ENCODE measurements around the gene SMIM13. TPM values are rescaled to one million over a fixed set of nuclear protein-coding genes. Genes with fewer than 3 reads are reported as not detected.

Gene SMIM13
- total RNA-seq, 2 experiments from 2014 or later = 13.9 to 19.0 TPM

DNA sequence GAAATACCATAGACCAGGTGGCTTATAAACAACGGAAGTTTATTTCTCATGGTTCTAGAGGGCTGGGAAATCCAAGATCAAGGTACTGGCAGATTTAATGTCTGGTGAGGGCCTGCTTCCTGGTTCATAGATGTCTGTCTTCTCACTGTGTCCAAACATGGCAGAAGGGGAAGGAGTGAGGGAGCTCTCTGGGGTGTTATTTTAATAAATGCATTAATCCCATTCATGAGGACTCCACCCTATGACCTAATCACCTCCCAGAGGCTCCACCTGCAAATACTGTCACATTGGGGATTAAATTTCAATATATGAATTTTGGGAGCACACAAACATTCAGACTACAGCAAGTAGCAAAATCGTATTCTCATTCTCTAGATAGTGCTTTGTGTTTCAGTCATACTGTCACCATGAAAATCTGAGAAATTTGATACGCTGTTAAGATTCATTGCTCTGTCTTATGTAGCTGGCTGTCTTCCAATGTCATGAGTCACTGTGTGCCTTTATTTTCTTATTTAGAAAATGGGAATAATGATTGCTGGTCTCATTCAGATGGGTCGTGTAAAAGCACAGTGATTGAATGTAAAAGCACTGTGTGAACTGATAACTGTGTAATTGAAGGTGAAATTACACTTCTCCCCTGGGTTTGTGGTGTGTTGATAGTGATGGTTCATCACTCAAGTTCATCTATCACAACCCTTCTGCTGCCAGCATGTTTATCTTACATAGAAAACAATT lies 26.8 kb downstream of the SMIM13 start:
- no TSS peak for BruUV-seq (replicated peaks)
- Histone ChIP-seq H3K9me3 (ENCODE audit: low read length) (no peaks in the 10 kb centered on the region), H3K79me2 (ENCODE audit: insufficient read depth, low read depth, low read length) (peaks cover 42% of the 10 kb centered on the region), H3K4me2 (ENCODE audit: low read length) (no peak overlapping the region), H3K36me3 (ENCODE audit: insufficient read depth, low read length) (peaks cover 4% of the 10 kb centered on the region; the same call in 1 of the 2 replicates), H3K4me3 (ENCODE audit: low read depth, low read length, poor library complexity, severe bottlenecking) (no peak overlapping the region), H3K9me2 (ENCODE audit: insufficient read depth, low read length) (no peaks in the 10 kb centered on the region), H3K4me1 (ENCODE audit: insufficient read depth, low read length, poor library complexity, severe bottlenecking) (peaks cover 19% of the 10 kb centered on the region), H4K20me1 (ENCODE audit: insufficient read depth, low read length) (no peaks in the 10 kb centered on the region; the same call in 1 of the 2 replicates), H2AFZ (ENCODE audit: low read length) (no peak overlapping the region), H3K27ac (ENCODE audit: low read depth, low read length, poor library complexity, severe bottlenecking) (no peak overlapping the region)
- no peak for TF ChIP-seq EZH2phosphoT487 (IDR thresholded peaks at IDR 0.05; ENCODE audit: borderline replicate concordance, low read depth, low read length)
- CTCF ChIA-PET (ENCODE audit: unreplicated experiment) = interaction anchor here (0.8 kb wide), 1 partner anchor 14 kb away, joined by 3 read pairs; no protein-coding TSS in a partner anchor
- intact Hi-C loops (cut with micrococcal nuclease; ENCODE audit: unreplicated experiment) = no loop called here
- DNase-seq (ENCODE audit: low spot score) = no peak
- POLR2A ChIA-PET = interaction anchor here (0.6 to 1.0 kb wide), 2 partner anchors 22 to 241 kb away, joined by 3 read pairs; no protein-coding TSS in a partner anchor

DNA sequence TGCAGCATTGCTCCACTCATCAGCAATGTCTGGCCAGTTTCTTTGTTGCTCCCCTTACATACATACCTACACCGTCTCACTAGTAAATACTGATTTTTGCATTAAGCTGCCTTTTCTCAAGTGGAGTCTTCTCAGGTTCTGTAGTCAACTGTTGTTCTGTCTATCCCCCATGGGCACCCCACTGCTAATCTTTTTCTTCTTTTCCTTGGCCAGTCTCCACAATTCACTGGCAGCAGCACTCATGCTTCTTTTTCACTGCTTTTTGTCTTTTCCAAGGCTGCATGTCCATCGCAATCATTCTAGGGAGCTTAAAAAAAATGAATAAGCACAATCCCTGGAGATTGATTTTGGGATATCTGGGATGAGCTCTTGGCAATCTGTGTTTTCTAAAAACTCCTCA lies 28.2 kb downstream of the SMIM13 start:
- TF ChIP-seq, protein P1, sequence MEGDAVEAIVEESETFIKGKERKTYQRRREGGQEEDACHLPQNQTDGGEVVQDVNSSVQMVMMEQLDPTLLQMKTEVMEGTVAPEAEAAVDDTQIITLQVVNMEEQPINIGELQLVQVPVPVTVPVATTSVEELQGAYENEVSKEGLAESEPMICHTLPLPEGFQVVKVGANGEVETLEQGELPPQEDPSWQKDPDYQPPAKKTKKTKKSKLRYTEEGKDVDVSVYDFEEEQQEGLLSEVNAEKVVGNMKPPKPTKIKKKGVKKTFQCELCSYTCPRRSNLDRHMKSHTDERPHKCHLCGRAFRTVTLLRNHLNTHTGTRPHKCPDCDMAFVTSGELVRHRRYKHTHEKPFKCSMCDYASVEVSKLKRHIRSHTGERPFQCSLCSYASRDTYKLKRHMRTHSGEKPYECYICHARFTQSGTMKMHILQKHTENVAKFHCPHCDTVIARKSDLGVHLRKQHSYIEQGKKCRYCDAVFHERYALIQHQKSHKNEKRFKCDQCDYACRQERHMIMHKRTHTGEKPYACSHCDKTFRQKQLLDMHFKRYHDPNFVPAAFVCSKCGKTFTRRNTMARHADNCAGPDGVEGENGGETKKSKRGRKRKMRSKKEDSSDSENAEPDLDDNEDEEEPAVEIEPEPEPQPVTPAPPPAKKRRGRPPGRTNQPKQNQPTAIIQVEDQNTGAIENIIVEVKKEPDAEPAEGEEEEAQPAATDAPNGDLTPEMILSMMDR (conservative IDR thresholded peaks at IDR 0.05; ENCODE audit: low read length) = no peak
- no peak for TF ChIP-seq EZH2phosphoT487 (IDR thresholded peaks at IDR 0.05; ENCODE audit: borderline replicate concordance, low read depth, low read length)
- H3K79me2 ChIP-seq (ENCODE audit: insufficient read depth, low read depth, low read length) = peaks cover 35% of the 10 kb centered on the region
- POLR2A ChIA-PET = interaction anchor here (0.7 kb wide), 1 partner anchor 265 kb away, joined by 3 read pairs; no protein-coding TSS in a partner anchor

DNA sequence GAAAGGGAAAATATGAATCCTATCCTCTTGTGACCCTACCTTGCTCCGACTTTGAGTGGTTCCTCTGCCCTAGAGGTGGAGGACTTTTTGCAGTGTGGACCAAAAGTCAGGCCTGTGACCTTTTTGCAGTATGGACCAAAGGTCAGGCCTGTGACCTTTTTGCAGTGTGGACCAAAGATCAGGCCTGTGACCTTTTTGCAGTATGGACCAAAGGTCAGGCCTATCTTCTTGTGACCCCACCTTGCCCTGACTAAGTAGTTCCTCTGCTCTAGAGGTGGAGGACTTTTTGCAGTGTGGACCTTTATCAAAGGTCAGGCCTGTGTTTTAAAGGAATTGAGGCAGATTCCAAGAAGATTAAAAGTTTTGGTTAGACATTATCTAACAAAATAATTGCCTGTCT lies 28.7 kb downstream of the SMIM13 start:
- H4K20me1 ChIP-seq (ENCODE audit: insufficient read depth, low read length) = no peaks in the 10 kb centered on the region; the same call in 1 of the 2 replicates
- CTCF ChIA-PET (ENCODE audit: unreplicated experiment) = no interaction called here

More for the DNA sequence above, 28.2 kb downstream of the SMIM13 start:
- H3K4me3 ChIP-seq (ENCODE audit: low read depth, low read length, poor library complexity, severe bottlenecking) = no peak overlapping the region
- no peak overlapping the region for H2AFZ ChIP-seq (ENCODE audit: low read length)
- H3K27ac ChIP-seq (ENCODE audit: low read depth, low read length, poor library complexity, severe bottlenecking) = no peak overlapping the region
- H3K4me2 ChIP-seq (ENCODE audit: low read length) = no peak overlapping the region
- CTCF ChIA-PET (ENCODE audit: unreplicated experiment) = no interaction called here
- H3K36me3 ChIP-seq (ENCODE audit: insufficient read depth, low read length) = peaks cover 4% of the 10 kb centered on the region
- no TSS peak for BruUV-seq (replicated peaks)
- H3K4me1 ChIP-seq (ENCODE audit: insufficient read depth, low read length, poor library complexity, severe bottlenecking) = peaks cover 19% of the 10 kb centered on the region
- intact Hi-C loops (cut with micrococcal nuclease; ENCODE audit: unreplicated experiment) = no loop called here
- no peaks in the 10 kb centered on the region for H3K9me2 ChIP-seq (ENCODE audit: insufficient read depth, low read length)
- H4K20me1 ChIP-seq (ENCODE audit: insufficient read depth, low read length) = no peaks in the 10 kb centered on the region; the same call in 1 of the 2 replicates
- no peaks in the 10 kb centered on the region for H3K9me3 ChIP-seq (ENCODE audit: low read length)
- DNase-seq (ENCODE audit: low spot score) = no peak

More for the DNA sequence above, 28.7 kb downstream of the SMIM13 start:
- Histone ChIP-seq H3K27ac (ENCODE audit: low read depth, low read length, poor library complexity, severe bottlenecking) (no peak overlapping the region), H3K79me2 (ENCODE audit: insufficient read depth, low read depth, low read length) (peaks cover 31% of the 10 kb centered on the region), H2AFZ (ENCODE audit: low read length) (no peak overlapping the region), H3K4me2 (ENCODE audit: low read length) (no peak overlapping the region), H3K9me3 (ENCODE audit: low read length) (no peaks in the 10 kb centered on the region), H3K9me2 (ENCODE audit: insufficient read depth, low read length) (no peaks in the 10 kb centered on the region), H3K4me3 (ENCODE audit: low read depth, low read length, poor library complexity, severe bottlenecking) (no peak overlapping the region), H3K36me3 (ENCODE audit: insufficient read depth, low read length) (peaks cover 4% of the 10 kb centered on the region), H3K4me1 (ENCODE audit: insufficient read depth, low read length, poor library complexity, severe bottlenecking) (peaks cover 19% of the 10 kb centered on the region)
- intact Hi-C loops (cut with micrococcal nuclease; ENCODE audit: unreplicated experiment) = no loop called here
- POLR2A ChIA-PET = interaction anchor here (0.6 kb wide), 1 partner anchor 168 kb away, joined by 5 read pairs; no protein-coding TSS in a partner anchor
- TF ChIP-seq EZH2phosphoT487 (IDR thresholded peaks at IDR 0.05; ENCODE audit: borderline replicate concordance, low read depth, low read length) = no peak
- TF ChIP-seq, protein P1 (conservative IDR thresholded peaks at IDR 0.05; ENCODE audit: low read length) = no peak
- no peak for DNase-seq (ENCODE audit: low spot score)
- BruUV-seq (replicated peaks) = no TSS peak

Measured in OCI-LY7 (cell line).